K562 (cell line): ENCODE measurements around the gene PTH2. TPM values are rescaled to one million over a fixed set of nuclear protein-coding genes. Genes with fewer than 3 reads are reported as not detected.

Source experiments
- BDP1 ChIP-seq: IDR thresholded peaks from 3 replicates; pipeline ENCODE4 v1.6.1; 2011; ENCODE audit not compliant: insufficient read length, insufficient read depth
- BRCA1 ChIP-seq, 2 experiments: fragments of 450-650 bp in 1 of 2; sonication (generic) in 1 of 2; formaldehyde crosslinking in 1 of 2; IDR thresholded peaks; 2 replicates each; pipeline versions ENCODE4 v1.5.0 to v1.6.1; 2017 to 2020; ENCODE audit warnings: mild to moderate bottlenecking in 1 of 2, missing genetic modification reagents in 1 of 2
- CBFA2T2 ChIP-seq: fragments of 450-650 bp; conservative IDR thresholded peaks from 2 replicates; pipeline ENCODE4 v1.6.1; 2017; ENCODE audit warnings: mild to moderate bottlenecking
- IFI16 ChIP-seq: fragments of 250-450 bp; sonication (Bioruptor Pico); IDR thresholded peaks from 2 replicates; pipeline ENCODE4 v2.1.2; 2022; ENCODE audit warnings: mild to moderate bottlenecking, inconsistent platforms
- MYC ChIP-seq, 2 experiments: fragments of 250-450 bp in 1 of 2; sonication (Bioruptor Pico) in 1 of 2; IDR thresholded peaks; 2 replicates each; pipeline versions ENCODE4 v1.5.1 to v1.6.1; 2012 to 2021; ENCODE audit warnings: low read depth in 2 of 2, borderline replicate concordance in 1 of 2, improper control_type of control experiment in 1 of 2, low read length in 1 of 2, mild to moderate bottlenecking in 1 of 2, moderate library complexity in 1 of 2
- PHB ChIP-seq: fragments of 250-450 bp; sonication (Bioruptor Pico); IDR thresholded peaks from 2 replicates; pipeline ENCODE4 v1.5.0; 2021
- SMAD2 ChIP-seq: fragments of 150-350 bp; IDR thresholded peaks from 2 replicates; pipeline ENCODE4 v1.6.1; 2014; ENCODE audit warnings: low read depth, mild to moderate bottlenecking, low read length
- SMC3 ChIP-seq: conservative IDR thresholded peaks from 2 replicates; pipeline ENCODE4 v1.6.1; 2011; ENCODE audit warnings: low read depth, low read length, improper control_type of control experiment; ENCODE audit not compliant: insufficient read depth
- ZNF785 ChIP-seq: fragments of 250-450 bp; sonication (Bioruptor Pico); IDR thresholded peaks from 2 replicates; pipeline ENCODE4 v1.4.0; 2020; ENCODE audit warnings: mild to moderate bottlenecking
- polyA plus RNA-seq, 8 experiments: library from polyadenylated mRNA; depleted of rRNA in 4 of 8; stranded (reverse) in 5 of 8; unstranded in 3 of 8; fragments of >200 nt; fragmentation: Nextera tagmentation in 2 of 8; fragmentation: Illumina TruSeq in 1 of 8; extraction: Ambion mirVana in 2 of 8; extraction: Trizol in 1 of 8; gene quantifications; 2 replicates each; pipeline versions ENCODE4 v1.2.1 to v1.2.3, GENCODE V29; 2011 to 2014; ENCODE audit warnings: inconsistent platforms in 1 of 8, missing spikeins in 1 of 8
- total RNA-seq, 7 experiments: library from RNA; depleted of rRNA in 6 of 7; stranded (reverse); fragments of >200 nt in 6 of 7; fragmentation: Illumina TruSeq in 2 of 7; extraction: Trizol in 2 of 7; gene quantifications; 2 replicates each; pipeline versions ENCODE4 v1.2.1 to v1.2.3, GENCODE V29; 2011 to 2021; ENCODE audit warnings: low replicate concordance in 1 of 7
- TF ChIP-seq, protein P1 (sequence below): fragments of 450-650 bp; IDR thresholded peaks from 2 replicates; pipeline ENCODE4 v1.6.1; 2016; ENCODE audit warnings: mild to moderate bottlenecking, moderate library complexity
- TF ChIP-seq, protein P2 (sequence below): sonication (generic); formaldehyde crosslinking; IDR thresholded peaks from 2 replicates; pipeline ENCODE4 v1.8.1; 2023; ENCODE audit warnings: mild to moderate bottlenecking, missing genetic modification reagents, moderate library complexity
- TF ChIP-seq, protein P3 (sequence below), 2 experiments: IDR thresholded peaks; 2 replicates each; pipeline ENCODE4 v1.6.1; 2011; ENCODE audit warnings: borderline replicate concordance in 1 of 2, control low read depth in 1 of 2, low read depth in 1 of 2, low read length in 1 of 2, mild to moderate bottlenecking in 1 of 2, mixed read lengths in 1 of 2, moderate library complexity in 1 of 2; ENCODE audit not compliant: insufficient read depth in 1 of 2, insufficient read length in 1 of 2, poor library complexity in 1 of 2, severe bottlenecking in 1 of 2; ENCODE audit errors: extremely low read depth in 1 of 2

PTH2 gene
- total and polyA plus RNA-seq, 9 of the 15 experiments (the other 6 are each of a cell fraction or from before 2014, with no cell fraction given), result 1.3 TPM; not detected in 8

DNA sequence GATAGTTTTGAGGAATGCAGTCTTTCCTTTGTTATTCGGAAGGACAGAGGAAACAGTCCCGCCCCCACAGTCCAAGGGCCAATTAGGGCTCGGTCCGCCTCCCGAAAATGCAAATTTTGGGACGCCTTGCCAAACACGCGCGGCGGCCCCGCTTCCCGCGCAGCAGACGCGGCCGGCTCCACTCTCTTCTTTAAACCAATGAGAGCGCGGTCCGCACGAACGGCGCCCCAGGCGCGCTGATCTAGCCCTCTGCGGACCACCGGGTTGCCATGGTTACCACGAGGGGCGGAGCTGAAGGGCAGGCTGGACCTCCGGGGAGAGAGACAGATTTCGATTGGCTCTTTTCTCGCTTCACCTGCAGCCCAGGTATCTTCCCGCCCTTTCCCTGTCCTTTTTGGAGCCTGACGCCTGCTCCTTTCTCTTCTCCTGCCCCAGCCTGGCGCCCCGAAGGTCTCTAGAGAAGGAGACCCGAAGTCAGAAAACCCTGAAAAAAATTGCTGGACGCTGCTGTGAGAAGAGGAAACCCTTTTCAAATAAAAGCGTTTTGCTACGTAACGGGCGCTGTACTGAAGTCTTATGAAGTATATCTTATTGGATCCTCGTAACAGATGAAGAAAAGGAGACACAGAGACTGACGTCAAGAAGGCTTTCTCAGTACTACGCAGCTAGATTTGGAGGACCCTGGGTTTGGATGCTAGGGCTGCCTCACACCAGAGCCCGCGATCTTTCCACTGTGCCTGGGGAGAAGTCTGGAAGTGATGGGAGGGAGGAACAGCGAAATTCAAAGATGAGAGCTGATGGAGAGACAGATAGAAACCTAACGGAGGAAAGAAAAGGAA is 2.0 kb downstream of the PTH2 start (continued):
- TF ChIP-seq SMC3 (no peak), BRCA1 (IDR thresholded peaks at IDR 0.05) (no peak), BRCA1 (CRISPR knock-in tag; IDR thresholded peaks at IDR 0.05) (0 out of 2 replicates have a peak, but pooled peaks have one; percentile 20), ZNF785 (CRISPR knock-in tag) (no peak), IFI16 (no peak), BDP1 (no peak), CBFA2T2 (no peak), MYC (IDR thresholded peaks at IDR 0.05; ENCODE audit: low read depth, low read length) (no peak), MYC (CRISPR knock-in tag; IDR thresholded peaks at IDR 0.05; ENCODE audit: borderline replicate concordance, low read depth) (no peak), SMAD2 (no peak), PHB (CRISPR knock-in tag) (no peak)
- TF ChIP-seq, protein P1, sequence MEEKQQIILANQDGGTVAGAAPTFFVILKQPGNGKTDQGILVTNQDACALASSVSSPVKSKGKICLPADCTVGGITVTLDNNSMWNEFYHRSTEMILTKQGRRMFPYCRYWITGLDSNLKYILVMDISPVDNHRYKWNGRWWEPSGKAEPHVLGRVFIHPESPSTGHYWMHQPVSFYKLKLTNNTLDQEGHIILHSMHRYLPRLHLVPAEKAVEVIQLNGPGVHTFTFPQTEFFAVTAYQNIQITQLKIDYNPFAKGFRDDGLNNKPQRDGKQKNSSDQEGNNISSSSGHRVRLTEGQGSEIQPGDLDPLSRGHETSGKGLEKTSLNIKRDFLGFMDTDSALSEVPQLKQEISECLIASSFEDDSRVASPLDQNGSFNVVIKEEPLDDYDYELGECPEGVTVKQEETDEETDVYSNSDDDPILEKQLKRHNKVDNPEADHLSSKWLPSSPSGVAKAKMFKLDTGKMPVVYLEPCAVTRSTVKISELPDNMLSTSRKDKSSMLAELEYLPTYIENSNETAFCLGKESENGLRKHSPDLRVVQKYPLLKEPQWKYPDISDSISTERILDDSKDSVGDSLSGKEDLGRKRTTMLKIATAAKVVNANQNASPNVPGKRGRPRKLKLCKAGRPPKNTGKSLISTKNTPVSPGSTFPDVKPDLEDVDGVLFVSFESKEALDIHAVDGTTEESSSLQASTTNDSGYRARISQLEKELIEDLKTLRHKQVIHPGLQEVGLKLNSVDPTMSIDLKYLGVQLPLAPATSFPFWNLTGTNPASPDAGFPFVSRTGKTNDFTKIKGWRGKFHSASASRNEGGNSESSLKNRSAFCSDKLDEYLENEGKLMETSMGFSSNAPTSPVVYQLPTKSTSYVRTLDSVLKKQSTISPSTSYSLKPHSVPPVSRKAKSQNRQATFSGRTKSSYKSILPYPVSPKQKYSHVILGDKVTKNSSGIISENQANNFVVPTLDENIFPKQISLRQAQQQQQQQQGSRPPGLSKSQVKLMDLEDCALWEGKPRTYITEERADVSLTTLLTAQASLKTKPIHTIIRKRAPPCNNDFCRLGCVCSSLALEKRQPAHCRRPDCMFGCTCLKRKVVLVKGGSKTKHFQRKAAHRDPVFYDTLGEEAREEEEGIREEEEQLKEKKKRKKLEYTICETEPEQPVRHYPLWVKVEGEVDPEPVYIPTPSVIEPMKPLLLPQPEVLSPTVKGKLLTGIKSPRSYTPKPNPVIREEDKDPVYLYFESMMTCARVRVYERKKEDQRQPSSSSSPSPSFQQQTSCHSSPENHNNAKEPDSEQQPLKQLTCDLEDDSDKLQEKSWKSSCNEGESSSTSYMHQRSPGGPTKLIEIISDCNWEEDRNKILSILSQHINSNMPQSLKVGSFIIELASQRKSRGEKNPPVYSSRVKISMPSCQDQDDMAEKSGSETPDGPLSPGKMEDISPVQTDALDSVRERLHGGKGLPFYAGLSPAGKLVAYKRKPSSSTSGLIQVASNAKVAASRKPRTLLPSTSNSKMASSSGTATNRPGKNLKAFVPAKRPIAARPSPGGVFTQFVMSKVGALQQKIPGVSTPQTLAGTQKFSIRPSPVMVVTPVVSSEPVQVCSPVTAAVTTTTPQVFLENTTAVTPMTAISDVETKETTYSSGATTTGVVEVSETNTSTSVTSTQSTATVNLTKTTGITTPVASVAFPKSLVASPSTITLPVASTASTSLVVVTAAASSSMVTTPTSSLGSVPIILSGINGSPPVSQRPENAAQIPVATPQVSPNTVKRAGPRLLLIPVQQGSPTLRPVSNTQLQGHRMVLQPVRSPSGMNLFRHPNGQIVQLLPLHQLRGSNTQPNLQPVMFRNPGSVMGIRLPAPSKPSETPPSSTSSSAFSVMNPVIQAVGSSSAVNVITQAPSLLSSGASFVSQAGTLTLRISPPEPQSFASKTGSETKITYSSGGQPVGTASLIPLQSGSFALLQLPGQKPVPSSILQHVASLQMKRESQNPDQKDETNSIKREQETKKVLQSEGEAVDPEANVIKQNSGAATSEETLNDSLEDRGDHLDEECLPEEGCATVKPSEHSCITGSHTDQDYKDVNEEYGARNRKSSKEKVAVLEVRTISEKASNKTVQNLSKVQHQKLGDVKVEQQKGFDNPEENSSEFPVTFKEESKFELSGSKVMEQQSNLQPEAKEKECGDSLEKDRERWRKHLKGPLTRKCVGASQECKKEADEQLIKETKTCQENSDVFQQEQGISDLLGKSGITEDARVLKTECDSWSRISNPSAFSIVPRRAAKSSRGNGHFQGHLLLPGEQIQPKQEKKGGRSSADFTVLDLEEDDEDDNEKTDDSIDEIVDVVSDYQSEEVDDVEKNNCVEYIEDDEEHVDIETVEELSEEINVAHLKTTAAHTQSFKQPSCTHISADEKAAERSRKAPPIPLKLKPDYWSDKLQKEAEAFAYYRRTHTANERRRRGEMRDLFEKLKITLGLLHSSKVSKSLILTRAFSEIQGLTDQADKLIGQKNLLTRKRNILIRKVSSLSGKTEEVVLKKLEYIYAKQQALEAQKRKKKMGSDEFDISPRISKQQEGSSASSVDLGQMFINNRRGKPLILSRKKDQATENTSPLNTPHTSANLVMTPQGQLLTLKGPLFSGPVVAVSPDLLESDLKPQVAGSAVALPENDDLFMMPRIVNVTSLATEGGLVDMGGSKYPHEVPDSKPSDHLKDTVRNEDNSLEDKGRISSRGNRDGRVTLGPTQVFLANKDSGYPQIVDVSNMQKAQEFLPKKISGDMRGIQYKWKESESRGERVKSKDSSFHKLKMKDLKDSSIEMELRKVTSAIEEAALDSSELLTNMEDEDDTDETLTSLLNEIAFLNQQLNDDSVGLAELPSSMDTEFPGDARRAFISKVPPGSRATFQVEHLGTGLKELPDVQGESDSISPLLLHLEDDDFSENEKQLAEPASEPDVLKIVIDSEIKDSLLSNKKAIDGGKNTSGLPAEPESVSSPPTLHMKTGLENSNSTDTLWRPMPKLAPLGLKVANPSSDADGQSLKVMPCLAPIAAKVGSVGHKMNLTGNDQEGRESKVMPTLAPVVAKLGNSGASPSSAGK, result peak; percentile 67
- TF ChIP-seq, protein P2, sequence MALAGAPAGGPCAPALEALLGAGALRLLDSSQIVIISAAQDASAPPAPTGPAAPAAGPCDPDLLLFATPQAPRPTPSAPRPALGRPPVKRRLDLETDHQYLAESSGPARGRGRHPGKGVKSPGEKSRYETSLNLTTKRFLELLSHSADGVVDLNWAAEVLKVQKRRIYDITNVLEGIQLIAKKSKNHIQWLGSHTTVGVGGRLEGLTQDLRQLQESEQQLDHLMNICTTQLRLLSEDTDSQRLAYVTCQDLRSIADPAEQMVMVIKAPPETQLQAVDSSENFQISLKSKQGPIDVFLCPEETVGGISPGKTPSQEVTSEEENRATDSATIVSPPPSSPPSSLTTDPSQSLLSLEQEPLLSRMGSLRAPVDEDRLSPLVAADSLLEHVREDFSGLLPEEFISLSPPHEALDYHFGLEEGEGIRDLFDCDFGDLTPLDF, result peak; percentile 62; the same call in 1 of the 2 replicates
- TF ChIP-seq, protein P3, sequence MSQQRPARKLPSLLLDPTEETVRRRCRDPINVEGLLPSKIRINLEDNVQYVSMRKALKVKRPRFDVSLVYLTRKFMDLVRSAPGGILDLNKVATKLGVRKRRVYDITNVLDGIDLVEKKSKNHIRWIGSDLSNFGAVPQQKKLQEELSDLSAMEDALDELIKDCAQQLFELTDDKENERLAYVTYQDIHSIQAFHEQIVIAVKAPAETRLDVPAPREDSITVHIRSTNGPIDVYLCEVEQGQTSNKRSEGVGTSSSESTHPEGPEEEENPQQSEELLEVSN (IDR thresholded peaks at IDR 0.05; ENCODE audit: borderline replicate concordance in 1 of 2, extremely low read depth in 1 of 2, insufficient read depth in 1 of 2, insufficient read length in 1 of 2, low read depth in 1 of 2, low read length in 1 of 2, poor library complexity in 1 of 2, severe bottlenecking in 1 of 2), result peak; percentile 87 to 93
